ENCODE results near the gene SERPINA1. TPM values are rescaled to one million over a fixed set of nuclear protein-coding genes. Genes with fewer than 3 reads are reported as not detected.
"Not testable (repeated sequence)": the region's sequence is repeated elsewhere in the genome, so short reads cannot be mapped to it uniquely, and the experiment has no call there.

Gene SERPINA1
- total RNA-seq, 2 donors from 2014 or later = 0.38 TPM; not detected in 1

DNA sequence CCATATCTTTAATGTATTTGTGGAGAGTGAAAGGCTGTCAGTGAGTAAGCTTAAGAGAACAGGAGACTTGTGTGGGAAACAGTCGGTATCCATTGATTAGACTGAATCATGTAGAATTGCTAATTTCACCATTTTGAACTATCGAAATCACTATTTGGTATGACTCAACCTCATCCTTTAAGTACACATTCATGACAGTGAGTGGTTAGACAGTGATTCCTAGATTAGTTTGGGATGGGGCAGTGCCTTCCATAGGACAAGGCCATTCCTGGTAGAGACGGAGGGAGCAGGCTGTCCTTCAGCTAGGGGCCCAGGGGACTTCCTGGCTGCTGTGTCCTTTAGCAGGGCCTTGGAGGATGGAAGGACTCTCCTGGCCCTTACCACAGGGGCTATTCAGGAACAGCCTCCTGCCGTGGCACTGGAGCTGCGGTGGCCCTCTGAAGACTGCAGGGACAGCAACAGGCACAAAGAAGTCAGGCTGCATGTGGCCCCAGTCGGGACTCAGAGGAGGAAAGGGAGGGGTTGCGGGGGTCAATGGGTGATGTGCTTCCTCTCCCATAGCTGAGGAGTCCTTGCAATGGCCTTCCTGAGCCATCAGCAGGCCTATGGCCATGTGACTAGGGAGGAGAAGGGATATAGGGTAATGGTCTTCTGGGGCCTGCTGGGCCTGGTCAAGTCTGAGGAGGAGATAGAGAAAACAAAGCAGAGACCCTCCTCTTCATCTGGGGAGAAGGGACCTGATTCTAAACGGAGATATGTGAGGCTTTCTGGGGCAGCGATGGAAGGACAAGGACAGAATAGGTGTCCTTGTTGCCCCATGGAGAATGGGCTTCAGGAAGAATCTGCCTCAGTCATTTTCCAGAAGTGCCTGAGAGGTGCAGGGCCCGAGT is 11.2 kb downstream of the SERPINA1 start:
- ATAC-seq (no peak), DNase-seq (ENCODE audit: low spot score) (no peak)
- no peak overlapping the region for H3K27ac Mint-ChIP-seq

DNA sequence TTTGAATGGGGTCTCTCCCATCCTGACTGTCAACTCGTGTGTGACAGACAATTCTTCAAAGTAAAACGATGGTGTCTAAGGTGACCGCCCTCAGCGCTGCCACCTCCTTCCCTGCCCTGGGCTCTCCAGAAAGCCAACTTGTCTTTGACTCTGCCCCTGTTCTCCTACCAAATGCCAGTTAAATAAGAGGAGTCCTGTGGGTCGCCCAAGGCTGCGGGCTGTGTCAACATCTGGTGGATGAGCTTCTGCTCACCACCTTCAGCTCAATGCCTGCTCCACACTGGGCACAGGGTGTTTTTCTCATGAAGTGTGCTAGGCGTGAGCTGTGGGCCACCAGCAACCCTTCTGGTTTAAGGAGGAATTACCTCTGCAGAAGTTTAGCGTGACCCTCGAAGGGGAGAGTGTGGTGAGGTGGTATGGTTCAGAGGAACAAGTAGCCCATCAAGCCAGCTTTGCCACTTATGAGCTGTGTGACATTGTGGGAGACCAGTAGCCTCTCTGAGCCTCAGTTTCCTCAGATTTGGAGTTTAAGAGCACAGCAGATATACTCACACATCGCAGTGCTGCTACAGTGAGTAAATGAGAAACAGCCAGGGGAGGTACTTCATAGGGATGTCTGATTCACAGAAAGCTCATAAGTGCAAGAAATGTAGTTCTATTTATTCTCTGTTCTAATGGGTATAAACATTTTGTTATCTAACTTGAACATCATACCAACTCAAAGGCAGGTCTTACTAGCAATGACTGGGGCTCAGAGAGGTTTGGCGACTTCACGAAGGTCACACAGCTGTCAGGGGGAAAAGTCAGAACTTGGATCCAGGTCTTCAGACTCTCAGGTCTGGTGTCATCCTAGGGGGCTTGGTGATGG is 12.1 kb downstream of the SERPINA1 start:
- Mint-ChIP-seq H3K27me3 (peaks cover 0 to 13% of the 10 kb centered on the region in 2 donors), H3K9me3 (no peaks in the 10 kb centered on the region), H3K27ac (no peak overlapping the region), H3K36me3 (no peaks in the 10 kb centered on the region), H3K4me3 (no peak overlapping the region), H3K4me1 (ENCODE audit: low read depth in 2 of 2) (no peaks in the 10 kb centered on the region)
- ATAC-seq (no peak), DNase-seq (ENCODE audit: low spot score) (no peak)

More for the DNA sequence above, 11.2 kb downstream of the SERPINA1 start:
- H3K4me3 Mint-ChIP-seq = no peak overlapping the region
- no peaks in the 10 kb centered on the region for H3K4me1 Mint-ChIP-seq (ENCODE audit: low read depth in 2 of 2)
- H3K9me3 Mint-ChIP-seq = no peaks in the 10 kb centered on the region
- no peaks in the 10 kb centered on the region for H3K36me3 Mint-ChIP-seq
- peaks cover 0 to 12% of the 10 kb centered on the region in 2 donors for H3K27me3 Mint-ChIP-seq

DNA sequence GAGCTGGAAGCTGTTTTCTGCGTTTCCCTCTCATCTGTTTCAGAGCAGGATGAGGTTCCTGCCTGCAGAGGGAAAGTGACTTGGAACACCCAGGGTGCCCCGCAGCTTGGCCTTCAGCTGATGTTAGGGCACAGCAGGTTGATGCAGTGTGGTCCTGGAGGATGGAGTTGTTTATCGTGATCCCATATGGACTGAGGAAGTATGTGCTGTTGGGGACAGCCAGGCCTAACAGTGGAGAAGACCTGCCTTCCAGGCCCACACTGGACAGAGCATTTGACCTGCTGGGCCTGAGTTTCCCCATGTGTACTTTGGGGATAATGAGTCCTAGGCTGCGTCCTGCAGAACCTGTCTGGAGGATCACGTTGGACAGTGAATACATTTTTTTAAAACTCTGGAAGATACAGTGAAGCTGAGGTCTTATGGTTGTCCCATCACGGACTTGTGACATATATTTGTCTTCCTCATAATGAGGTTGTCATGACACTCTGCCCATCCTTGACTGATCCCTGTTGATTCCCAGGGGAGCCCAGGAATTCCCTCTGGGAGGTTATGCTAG is 12.8 kb downstream of the SERPINA1 start:
- H3K36me3 Mint-ChIP-seq = no peaks in the 10 kb centered on the region
- ATAC-seq (peak in 1 of 2 donors; percentile 7), DNase-seq (ENCODE audit: low spot score) (no peak)
- H3K27ac Mint-ChIP-seq = no peak overlapping the region
- no peaks in the 10 kb centered on the region for H3K4me1 Mint-ChIP-seq (ENCODE audit: low read depth in 2 of 2)
- no peak overlapping the region for H3K4me3 Mint-ChIP-seq
- H3K27me3 Mint-ChIP-seq = peaks cover 0 to 13% of the 10 kb centered on the region in 2 donors
- no peaks in the 10 kb centered on the region for H3K9me3 Mint-ChIP-seq

- no peak for ATAC-seq
- no peaks in the 10 kb centered on the region for H3K9me3 Mint-ChIP-seq
These were observed 13.6 kb downstream of the SERPINA1 start for GRCh38 chr14:94374749-94375260.

GRCh38 chr14:94374116-94374515 is 14.3 kb downstream of the SERPINA1 start:
- Mint-ChIP-seq H3K27me3 (peaks cover 0 to 9% of the 10 kb centered on the region in 2 donors), H3K27ac (no peak overlapping the region), H3K36me3 (no peaks in the 10 kb centered on the region), H3K9me3 (no peaks in the 10 kb centered on the region), H3K4me3 (no peak overlapping the region), H3K4me1 (ENCODE audit: low read depth in 2 of 2) (no peaks in the 10 kb centered on the region)
- ATAC-seq = no peak
- no peak for DNase-seq (ENCODE audit: low spot score)

More at GRCh38 chr14:94374749-94375260, 13.6 kb downstream of the SERPINA1 start:
- no peak overlapping the region for H3K4me3 Mint-ChIP-seq
- H3K27ac Mint-ChIP-seq = no peak overlapping the region
- H3K36me3 Mint-ChIP-seq = no peaks in the 10 kb centered on the region
- no peak for DNase-seq (ENCODE audit: low spot score)
- no peaks in the 10 kb centered on the region for H3K4me1 Mint-ChIP-seq (ENCODE audit: low read depth in 2 of 2)
- H3K27me3 Mint-ChIP-seq = peaks cover 0 to 13% of the 10 kb centered on the region in 2 donors

DNA sequence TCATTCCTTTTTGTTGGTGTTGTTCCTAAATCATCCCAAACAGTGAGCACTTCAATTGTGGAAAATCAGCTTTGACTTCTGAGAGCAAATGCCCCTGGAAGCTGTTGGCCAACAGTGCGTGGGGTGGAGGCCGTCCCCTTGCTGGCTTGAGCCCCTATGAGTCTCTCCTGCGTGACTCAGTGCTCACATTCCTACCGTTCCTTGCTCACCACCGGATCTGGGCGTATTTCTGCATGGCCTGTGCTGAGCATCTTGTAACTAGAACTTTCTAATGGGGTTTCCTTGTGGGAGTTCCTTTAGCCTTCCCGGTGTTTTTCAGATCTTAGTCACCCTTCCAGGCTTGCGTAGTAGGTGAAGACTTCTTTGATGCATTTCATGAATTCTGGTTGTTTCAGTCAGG is 14.7 kb downstream of the SERPINA1 start:
- H3K27ac Mint-ChIP-seq = no peak overlapping the region
- ATAC-seq (no peak), DNase-seq (ENCODE audit: low spot score) (no peak)
- H3K4me3 Mint-ChIP-seq = no peak overlapping the region
- H3K27me3 Mint-ChIP-seq = peaks cover 0 to 11% of the 10 kb centered on the region in 2 donors
- no peaks in the 10 kb centered on the region for H3K9me3 Mint-ChIP-seq
- H3K4me1 Mint-ChIP-seq (ENCODE audit: low read depth in 2 of 2) = no peaks in the 10 kb centered on the region
- H3K36me3 Mint-ChIP-seq = no peaks in the 10 kb centered on the region

- DNase-seq (ENCODE audit: low spot score) (no peak), ATAC-seq (peak in 1 of 2 donors; percentile 22)
- Mint-ChIP-seq H3K27me3 (peaks cover 0 to 8% of the 10 kb centered on the region in 2 donors), H3K9me3 (no peaks in the 10 kb centered on the region), H3K4me1 (ENCODE audit: low read depth in 2 of 2) (no peaks in the 10 kb centered on the region), H3K36me3 (no peaks in the 10 kb centered on the region), H3K27ac (no peak overlapping the region), H3K4me3 (no peak overlapping the region)
These were observed 16.3 kb downstream of the SERPINA1 start for GRCh38 chr14:94372021-94372605.

- peaks cover 0 to 8% of the 10 kb centered on the region in 2 donors for H3K27me3 Mint-ChIP-seq
- no peaks in the 10 kb centered on the region for H3K9me3 Mint-ChIP-seq
- no peak overlapping the region for H3K27ac Mint-ChIP-seq
- H3K36me3 Mint-ChIP-seq = no peaks in the 10 kb centered on the region
- ATAC-seq = no peak
- H3K4me1 Mint-ChIP-seq (ENCODE audit: low read depth in 2 of 2) = no peaks in the 10 kb centered on the region
- H3K4me3 Mint-ChIP-seq = no peak overlapping the region
- no peak for DNase-seq (ENCODE audit: low spot score)
These were observed 17.9 kb downstream of the SERPINA1 start for GRCh38 chr14:94370524-94370910.

DNA sequence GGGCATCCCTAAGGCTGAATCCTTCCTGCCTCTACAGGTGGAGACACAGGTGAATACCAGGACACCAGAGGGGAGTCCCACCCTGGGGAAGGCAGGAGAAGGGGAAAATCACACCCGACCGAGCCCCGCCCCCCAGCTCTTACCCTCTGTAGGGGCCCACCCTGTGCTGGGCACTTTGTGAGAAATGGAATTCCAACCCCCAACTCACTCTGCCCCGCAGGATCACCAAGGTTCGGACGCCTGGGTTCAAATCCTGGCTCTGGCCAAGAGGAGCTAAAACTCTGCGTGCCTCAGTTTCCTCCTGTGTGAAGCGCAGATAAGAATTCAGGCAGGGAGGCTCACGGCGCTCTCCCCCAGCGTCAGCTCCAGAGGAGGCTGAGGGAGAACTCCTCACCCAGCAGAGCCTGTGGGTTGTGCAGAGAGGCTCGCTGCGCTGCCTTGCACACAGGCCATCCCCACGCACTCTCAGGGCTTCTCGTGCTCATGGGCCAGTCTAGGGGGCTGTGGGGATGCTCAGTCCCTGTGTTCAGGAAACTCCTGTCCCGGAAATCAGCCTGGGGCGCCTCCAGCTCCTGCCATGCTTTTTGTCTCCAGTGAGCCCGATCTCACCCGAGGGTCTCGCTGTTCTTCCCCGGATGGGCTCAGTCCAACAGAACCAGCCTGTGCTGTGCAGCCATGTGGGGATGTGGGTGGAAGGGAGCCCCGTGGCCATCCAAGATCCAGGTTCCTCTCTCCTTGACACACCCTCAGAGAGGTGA is 18.5 kb downstream of the SERPINA1 start:
- not testable (repeated sequence) for H3K4me1 Mint-ChIP-seq (ENCODE audit: low read depth in 2 of 2); H3K27ac Mint-ChIP-seq; H3K9me3 Mint-ChIP-seq; H3K4me3 Mint-ChIP-seq; ATAC-seq; H3K27me3 Mint-ChIP-seq; H3K36me3 Mint-ChIP-seq
- peak; percentile 57 for DNase-seq (ENCODE audit: low spot score)

- peak; percentile 39 for DNase-seq (ENCODE audit: low spot score)
- no peak overlapping the region for H3K4me3 Mint-ChIP-seq
- no peak overlapping the region for H3K27ac Mint-ChIP-seq
- no peaks in the 10 kb centered on the region for H3K4me1 Mint-ChIP-seq (ENCODE audit: low read depth in 2 of 2)
- no peak for ATAC-seq
- H3K36me3 Mint-ChIP-seq = no peaks in the 10 kb centered on the region
- no peaks in the 10 kb centered on the region for H3K9me3 Mint-ChIP-seq
- H3K27me3 Mint-ChIP-seq = peaks cover 0 to 8% of the 10 kb centered on the region in 2 donors
These were observed 19.4 kb downstream of the SERPINA1 start for GRCh38 chr14:94368956-94369355.

DNA sequence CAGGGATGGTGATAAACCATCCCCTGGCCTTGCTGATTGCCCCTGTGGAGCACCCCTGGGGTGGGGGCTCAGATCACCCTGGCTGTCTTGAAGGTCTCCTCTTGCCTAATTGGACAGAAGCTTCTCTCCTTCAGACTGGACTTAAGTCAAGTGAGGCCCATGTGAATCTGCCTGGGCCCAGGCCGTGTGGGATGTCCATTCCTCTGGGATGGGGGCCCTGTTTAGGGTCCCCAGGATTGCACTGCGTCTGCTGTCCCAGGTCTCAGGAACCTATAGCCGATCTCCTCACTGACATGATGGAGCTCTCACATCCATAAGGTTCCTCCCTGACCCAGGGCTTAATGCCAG is 20.2 kb downstream of the SERPINA1 start:
- Mint-ChIP-seq H3K4me1 (ENCODE audit: low read depth in 2 of 2) (no peaks in the 10 kb centered on the region), H3K36me3 (no peaks in the 10 kb centered on the region), H3K9me3 (no peaks in the 10 kb centered on the region), H3K27ac (no peak overlapping the region), H3K4me3 (no peak overlapping the region), H3K27me3 (peaks cover 0 to 8% of the 10 kb centered on the region in 2 donors)
- ATAC-seq (no peak), DNase-seq (ENCODE audit: low spot score) (peak; percentile 28)

DNA sequence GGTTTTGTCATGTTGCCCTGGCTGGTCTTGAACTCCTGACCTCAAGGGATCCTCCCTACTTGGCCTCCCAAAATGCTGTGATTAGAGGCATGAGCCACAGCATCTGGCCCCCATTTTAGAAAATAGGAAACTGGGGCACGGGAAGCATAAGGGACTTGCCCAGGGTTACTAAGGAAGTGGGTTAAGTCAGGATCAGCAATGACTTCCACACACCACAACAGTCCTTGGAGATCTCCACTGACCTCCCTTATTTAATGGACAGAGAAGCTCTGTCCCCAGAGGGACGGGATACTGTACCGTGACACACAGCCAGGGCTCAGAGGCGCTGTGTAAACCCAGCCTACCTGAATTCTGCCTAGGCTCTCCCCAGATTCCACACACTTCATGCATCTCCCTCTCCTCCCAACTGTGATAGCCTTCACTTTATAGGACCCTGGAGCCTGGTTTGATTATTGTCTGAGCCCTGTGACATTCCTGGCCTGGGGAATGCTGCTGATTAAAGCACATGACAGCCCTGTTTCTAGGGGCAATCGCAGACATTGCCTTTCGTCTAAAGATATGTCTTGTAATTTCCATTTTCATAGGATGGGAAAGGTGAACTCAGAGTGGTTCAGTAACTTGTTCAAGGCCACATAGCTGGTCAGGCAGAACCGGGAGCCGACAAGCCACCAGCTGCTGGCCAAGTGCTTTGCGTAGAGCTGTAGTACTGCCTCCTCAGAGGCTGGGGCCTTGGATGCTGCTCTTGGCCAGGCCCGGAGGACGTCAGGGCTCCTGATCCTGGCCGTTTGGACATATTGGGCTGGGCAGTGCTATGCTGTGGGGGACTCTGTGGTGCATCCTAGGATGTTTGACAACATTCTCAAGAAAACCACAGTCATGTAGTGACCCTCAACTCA is 20.8 kb downstream of the SERPINA1 start:
- peak; percentile 22 for DNase-seq (ENCODE audit: low spot score)
- Mint-ChIP-seq H3K36me3 (no peaks in the 10 kb centered on the region), H3K27ac (no peak overlapping the region), H3K9me3 (no peaks in the 10 kb centered on the region), H3K4me1 (ENCODE audit: low read depth in 2 of 2) (no peaks in the 10 kb centered on the region), H3K27me3 (peaks cover 5 to 10% of the 10 kb centered on the region in 2 donors), H3K4me3 (no peak overlapping the region)
- ATAC-seq = no peak
